Measurements from ENCODE around the gene CRISPLD2. TPM values are rescaled to one million over a fixed set of nuclear protein-coding genes. Genes with fewer than 3 reads are reported as not detected.

CRISPLD2 gene
- total and polyA plus RNA-seq, 9 of the 15 experiments (the other 6 are each of a cell fraction or from before 2014, with no cell fraction given) = 0.03 to 0.24 (median 0.04) TPM; not detected in 4

- no peaks in the 10 kb centered on the region for H3K79me2 ChIP-seq (ENCODE audit: control insufficient read depth, insufficient read depth, low read length)
- H3K9ac ChIP-seq (ENCODE audit: insufficient read depth in 1 of 2, low read depth in 2 of 2, low read length in 2 of 2) = peak overlapping the region in 1 of 2 experiments; percentile 1; a peak in 1 of 4 replicates
- no peak overlapping the region for H3K27ac ChIP-seq (ENCODE audit: extremely low read depth, low read depth, low read length)
- ChIA-PET CTCF (ENCODE audit: low intra/inter-chr PET ratio) (no interaction called here), POLR2A (no interaction called here)
- ATAC-seq (no peak), DNase-seq (ENCODE audit: extremely low read depth in 1 of 4, low spot score in 3 of 4) (no peak), FAIRE-seq (no peak)
- H3K4me2 ChIP-seq (ENCODE audit: insufficient read depth, low read length) = no peak overlapping the region
- WGBS (ENCODE audit: insufficient coverage, low coverage, missing lambda C conversion rate) = 72% methylated on average over 11 of the region's 11 CpGs
- H3K36me3 ChIP-seq (ENCODE audit: control insufficient read depth, insufficient read depth, low read length) = no peaks in the 10 kb centered on the region
- H3K9me1 ChIP-seq (ENCODE audit: control insufficient read depth, insufficient read depth, low read length) = no peaks in the 10 kb centered on the region
- H2AFZ ChIP-seq (ENCODE audit: low read depth, low read length) = no peak overlapping the region
- no peaks in the 10 kb centered on the region for H4K20me1 ChIP-seq (replicated peaks; ENCODE audit: control insufficient read depth, insufficient read depth, low read length)
- in situ Hi-C loops (cut with MboI) (no loop called here), intact Hi-C loops (cut with micrococcal nuclease) (loop anchor here (1.0 kb wide), 1 partner anchor 163 kb away; no protein-coding TSS in a partner anchor)
- no TSS peak for BruUV-seq (replicated peaks)
- no peak overlapping the region for H3K4me3 ChIP-seq
- TF ChIP-seq, protein P1, sequence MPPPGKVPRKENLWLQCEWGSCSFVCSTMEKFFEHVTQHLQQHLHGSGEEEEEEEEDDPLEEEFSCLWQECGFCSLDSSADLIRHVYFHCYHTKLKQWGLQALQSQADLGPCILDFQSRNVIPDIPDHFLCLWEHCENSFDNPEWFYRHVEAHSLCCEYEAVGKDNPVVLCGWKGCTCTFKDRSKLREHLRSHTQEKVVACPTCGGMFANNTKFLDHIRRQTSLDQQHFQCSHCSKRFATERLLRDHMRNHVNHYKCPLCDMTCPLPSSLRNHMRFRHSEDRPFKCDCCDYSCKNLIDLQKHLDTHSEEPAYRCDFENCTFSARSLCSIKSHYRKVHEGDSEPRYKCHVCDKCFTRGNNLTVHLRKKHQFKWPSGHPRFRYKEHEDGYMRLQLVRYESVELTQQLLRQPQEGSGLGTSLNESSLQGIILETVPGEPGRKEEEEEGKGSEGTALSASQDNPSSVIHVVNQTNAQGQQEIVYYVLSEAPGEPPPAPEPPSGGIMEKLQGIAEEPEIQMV (tag; conservative IDR thresholded peaks at IDR 0.05; ENCODE audit: low read depth) = 0 out of 2 replicates have a peak, but pooled peaks have one; percentile 44
- TF ChIP-seq NFIC (IDR thresholded peaks at IDR 0.05) (peak; percentile 30; the same call in 1 of the 2 replicates), NFATC3 (IDR thresholded peaks at IDR 0.05) (no peak)
- H3K27me3 ChIP-seq (ENCODE audit: control insufficient read depth in 2 of 2, insufficient read depth in 2 of 2, low read length in 2 of 2) = peaks cover 0 to 12% of the 10 kb centered on the region in 2 experiments; a peak in 2 of 5 replicates
- peaks cover 0 to 8% of the 10 kb centered on the region in 2 experiments; a peak in 1 of 5 replicates for H3K4me1 ChIP-seq (replicated peaks in 1 of 2; ENCODE audit: control insufficient read depth in 2 of 2, insufficient read depth in 2 of 2, low read length in 2 of 2)
- H3K9me3 ChIP-seq (replicated peaks; ENCODE audit: control insufficient read depth, insufficient read depth, low read depth, low read length) = no peaks in the 10 kb centered on the region
Measured at GRCh38 chr16:84785843-84786581, 33.8 kb upstream of the CRISPLD2 start.
